Ectodermal cell (in vitro differentiated cells): Measurements from ENCODE around the gene TXLNB.
"Not testable (repeated sequence)": the region's sequence is repeated elsewhere in the genome, so short reads cannot be mapped to it uniquely, and the experiment has no call there.

Experiments
- H3K27ac ChIP-seq: 2 replicates; pipeline ENCODE4 v1.7.0; 2013; ENCODE audit warnings: mild to moderate bottlenecking, low read depth, low read length; ENCODE audit not compliant: insufficient read depth, poor library complexity, severe bottlenecking
- H3K27me3 ChIP-seq: 2 replicates; pipeline ENCODE4 v1.7.0; 2013; ENCODE audit warnings: mild to moderate bottlenecking, low read length; ENCODE audit not compliant: insufficient read depth, control insufficient read depth, poor library complexity, severe bottlenecking
- H3K36me3 ChIP-seq: one replicate; pipeline ENCODE4 v1.7.0; 2013; ENCODE audit warnings: low read length; ENCODE audit not compliant: control insufficient read depth, insufficient read depth
- H3K4me1 ChIP-seq: one replicate; pipeline ENCODE4 v1.7.0; 2013; ENCODE audit warnings: low read length; ENCODE audit not compliant: control insufficient read depth, insufficient read depth
- H3K4me3 ChIP-seq: 2 replicates; pipeline ENCODE4 v1.7.0; 2013; ENCODE audit warnings: low read depth, low read length, control low read depth; ENCODE audit not compliant: insufficient read depth
- H3K9me3 ChIP-seq: 2 replicates; pipeline ENCODE4 v1.7.0; 2013; ENCODE audit warnings: mild to moderate bottlenecking, low read length, moderate library complexity; ENCODE audit not compliant: control insufficient read depth
- WGBS, 2 experiments: methylation state at CpG; one replicate each; pipeline ENCODE4 v1.1.7; 2013; ENCODE audit warnings: missing lambda C conversion rate in 2 of 2; 5-methylcytosine and 5-hydroxymethylcytosine counted together

Gene TXLNB

DNA sequence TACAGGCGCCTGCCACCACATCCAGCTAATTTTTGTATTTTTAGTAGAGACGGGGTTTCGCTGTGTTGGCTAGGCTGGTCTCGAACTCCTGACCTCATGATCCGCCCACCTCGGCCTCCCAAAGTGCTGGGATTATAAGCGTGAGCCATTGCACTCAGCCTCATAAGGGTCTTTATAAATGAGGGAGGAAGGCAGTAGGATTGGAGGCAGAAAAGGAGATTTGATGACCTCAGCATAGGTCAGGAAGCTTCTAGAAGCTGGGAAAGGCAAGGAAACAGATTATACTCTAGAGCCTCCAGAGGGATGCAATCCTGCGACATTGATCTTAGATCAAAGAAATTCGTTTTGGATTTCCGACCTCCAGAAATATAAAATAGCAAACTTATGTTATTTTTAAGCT is 1.4 kb upstream of the TXLNB start:
- WGBS, 2 experiments: 88 to 92% methylated on average over 8 to 10 of the region's 10 CpGs
- not testable (repeated sequence) for H3K4me3 ChIP-seq, H3K27ac ChIP-seq, H3K36me3 ChIP-seq, H3K9me3 ChIP-seq, H3K27me3 ChIP-seq
- peaks cover 11% of the 10 kb centered on the region for H3K4me1 ChIP-seq

DNA sequence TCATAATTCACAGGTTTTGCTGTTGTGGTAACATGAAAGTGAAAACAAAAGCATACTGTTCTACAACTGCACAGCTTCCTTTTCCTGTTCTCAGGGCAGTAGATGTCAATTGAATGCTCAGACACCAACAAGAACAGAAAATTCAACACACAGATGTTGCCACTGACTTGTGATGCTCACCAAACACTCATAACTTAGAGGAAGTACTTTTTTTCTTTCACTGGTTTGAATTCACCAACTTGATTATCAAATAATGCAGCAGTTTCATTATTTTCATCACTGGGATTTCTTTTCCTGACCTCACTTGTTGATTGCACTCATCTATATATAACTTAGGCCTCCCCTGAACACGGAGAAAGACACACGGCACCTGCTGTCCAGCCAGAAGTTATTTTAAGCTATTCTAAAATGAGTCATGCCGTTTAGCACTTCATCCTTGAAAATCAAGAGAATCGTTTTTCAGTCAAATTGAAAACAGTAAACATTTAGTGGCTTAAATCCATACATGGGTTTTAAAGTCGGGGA is 949 bp downstream of the TXLNB start:
- no peak overlapping the region for H3K27ac ChIP-seq
- peaks cover 11% of the 10 kb centered on the region for H3K4me1 ChIP-seq
- no peaks in the 10 kb centered on the region for H3K36me3 ChIP-seq
- no peak overlapping the region for H3K4me3 ChIP-seq
- H3K27me3 ChIP-seq: no peaks in the 10 kb centered on the region
- no peaks in the 10 kb centered on the region for H3K9me3 ChIP-seq
- WGBS, 2 experiments: 89 to 92% methylated on average over 4 to 5 of the region's 5 CpGs

DNA sequence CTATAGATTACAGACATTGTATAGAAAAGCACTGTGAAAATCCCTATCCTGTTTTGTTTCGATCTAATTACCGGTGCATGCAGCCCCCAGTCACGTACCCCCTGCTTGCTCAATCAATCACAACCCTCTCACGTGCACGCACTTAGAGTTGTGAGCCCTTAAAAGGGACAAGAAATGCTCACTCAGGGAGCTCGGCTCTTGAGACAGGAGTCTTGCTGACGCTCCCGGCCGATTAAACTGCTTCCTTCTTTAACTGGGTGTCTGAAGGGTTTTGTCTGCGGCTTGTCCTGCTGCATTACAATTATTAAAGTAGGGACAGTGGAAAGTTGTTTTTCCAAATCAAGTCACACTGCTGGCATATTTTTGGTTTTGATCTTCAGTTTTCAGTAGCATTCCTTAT is 2.6 kb downstream of the TXLNB start:
- no peaks in the 10 kb centered on the region for H3K9me3 ChIP-seq
- H3K27me3 ChIP-seq: no peaks in the 10 kb centered on the region
- peaks cover 11% of the 10 kb centered on the region for H3K4me1 ChIP-seq
- H3K27ac ChIP-seq: no peak overlapping the region
- WGBS, 2 experiments: 95% methylated on average over 10 of the region's 10 CpGs
- H3K4me3 ChIP-seq: no peak overlapping the region
- no peaks in the 10 kb centered on the region for H3K36me3 ChIP-seq

DNA sequence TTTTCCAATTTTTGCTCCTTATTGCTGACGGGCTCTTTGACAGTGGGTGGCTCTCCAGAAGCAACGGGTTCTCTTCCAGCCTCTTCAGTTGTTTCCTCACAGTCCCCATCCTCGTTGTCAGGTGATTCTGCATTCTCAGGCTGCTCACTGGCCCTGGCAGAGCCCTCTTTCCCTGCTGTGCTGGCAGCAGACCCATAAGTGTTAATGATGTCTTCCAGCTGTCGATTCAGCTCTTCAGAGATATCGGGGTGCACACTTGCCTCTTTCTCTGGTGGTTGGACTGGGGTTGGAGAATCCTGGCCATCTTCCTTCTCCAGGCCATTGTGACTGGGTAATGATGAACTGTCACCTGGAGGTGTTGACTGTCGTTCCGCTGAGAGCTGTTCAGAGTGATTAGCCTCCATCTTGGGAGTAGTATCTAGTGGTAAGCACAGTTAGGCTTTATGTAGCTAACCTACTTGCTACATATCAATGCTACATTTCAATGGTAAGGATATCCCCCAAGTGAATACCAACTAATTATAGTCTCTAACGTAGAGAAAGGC is 3.2 kb downstream of the TXLNB start:
- no peak overlapping the region for H3K4me3 ChIP-seq
- no peaks in the 10 kb centered on the region for H3K27me3 ChIP-seq
- WGBS, 2 experiments: 88 to 94% methylated on average over 8 of the region's 8 CpGs
- H3K4me1 ChIP-seq: peaks cover 11% of the 10 kb centered on the region
- H3K36me3 ChIP-seq: no peaks in the 10 kb centered on the region
- H3K27ac ChIP-seq: no peak overlapping the region
- H3K9me3 ChIP-seq: no peaks in the 10 kb centered on the region

DNA sequence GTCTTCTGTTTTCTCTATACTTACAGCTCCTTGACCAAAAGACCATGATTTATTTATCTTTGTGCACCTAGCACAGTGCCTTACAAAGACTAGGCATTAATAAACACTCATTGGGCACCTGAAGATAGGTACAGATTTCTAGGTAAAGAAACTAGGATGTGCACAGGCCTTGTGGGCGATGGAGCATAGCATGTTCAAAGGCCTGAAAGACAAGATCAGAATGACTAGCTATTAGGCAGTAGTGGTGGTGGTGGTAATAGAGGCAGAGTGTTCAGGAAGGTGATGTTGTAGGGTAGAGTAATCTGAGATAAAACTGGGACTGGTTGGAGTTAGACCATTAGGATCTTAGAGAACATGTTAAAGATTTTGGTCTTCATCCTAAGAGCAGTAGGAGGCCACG is 3.9 kb downstream of the TXLNB start:
- Histone ChIP-seq H3K4me1 (peaks cover 11% of the 10 kb centered on the region), H3K27me3 (no peaks in the 10 kb centered on the region), H3K27ac (no peak overlapping the region), H3K36me3 (no peaks in the 10 kb centered on the region), H3K9me3 (no peaks in the 10 kb centered on the region), H3K4me3 (no peak overlapping the region)
- 97 to 98% methylated on average over 2 of the region's 2 CpGs for WGBS, 2 experiments

DNA sequence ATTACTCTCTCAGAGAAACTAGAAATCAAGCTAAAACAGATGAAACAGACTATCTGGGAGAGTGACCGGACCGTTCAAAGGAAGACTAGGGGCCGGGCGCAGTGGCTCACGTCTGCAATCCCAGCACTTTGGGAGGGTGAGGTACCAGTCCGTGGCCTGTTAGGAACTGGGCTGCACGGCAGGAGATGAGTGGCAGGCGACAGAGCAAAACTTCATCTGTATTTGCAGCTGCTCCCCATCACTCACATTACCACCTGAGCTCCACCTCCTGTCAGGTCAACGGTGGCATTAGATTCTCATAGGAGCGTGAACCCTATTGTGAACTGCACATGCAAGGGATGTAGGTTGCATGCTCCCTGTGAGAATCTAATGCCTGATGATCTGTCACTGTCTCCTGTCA is 5.4 kb downstream of the TXLNB start:
- not testable (repeated sequence) for H3K27me3 ChIP-seq

DNA sequence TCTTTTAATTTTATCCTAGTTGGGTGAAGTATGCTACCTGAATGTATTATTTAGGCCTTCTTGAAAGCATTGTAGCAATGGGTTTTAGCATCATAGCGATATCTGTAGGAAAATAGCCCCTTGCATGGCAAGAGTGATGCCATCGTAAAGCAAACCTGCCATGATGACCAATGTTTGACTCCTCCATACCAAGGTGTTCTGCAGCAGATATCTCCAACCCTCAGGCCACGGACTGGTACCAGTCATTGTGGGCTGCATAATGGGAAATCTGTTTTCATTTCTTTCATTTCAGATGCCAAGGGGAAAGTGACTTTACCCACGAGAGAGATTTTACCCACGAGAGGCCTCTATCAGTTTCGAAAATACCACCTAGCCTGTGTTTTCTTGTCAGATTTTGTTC is 6.2 kb downstream of the TXLNB start:
- Histone ChIP-seq H3K36me3 (no peaks in the 10 kb centered on the region), H3K4me1 (no peaks in the 10 kb centered on the region), H3K27me3 (no peaks in the 10 kb centered on the region), H3K4me3 (no peak overlapping the region), H3K9me3 (no peaks in the 10 kb centered on the region), H3K27ac (no peak overlapping the region)
- 90 to 96% methylated on average over 5 to 6 of the region's 6 CpGs for WGBS, 2 experiments

More for the DNA sequence above, 5.4 kb downstream of the TXLNB start:
- H3K27ac ChIP-seq, H3K4me1 ChIP-seq, H3K36me3 ChIP-seq, H3K4me3 ChIP-seq, H3K9me3 ChIP-seq: not testable (repeated sequence)
- 87 to 88% methylated on average over 10 of the region's 10 CpGs for WGBS, 2 experiments

DNA sequence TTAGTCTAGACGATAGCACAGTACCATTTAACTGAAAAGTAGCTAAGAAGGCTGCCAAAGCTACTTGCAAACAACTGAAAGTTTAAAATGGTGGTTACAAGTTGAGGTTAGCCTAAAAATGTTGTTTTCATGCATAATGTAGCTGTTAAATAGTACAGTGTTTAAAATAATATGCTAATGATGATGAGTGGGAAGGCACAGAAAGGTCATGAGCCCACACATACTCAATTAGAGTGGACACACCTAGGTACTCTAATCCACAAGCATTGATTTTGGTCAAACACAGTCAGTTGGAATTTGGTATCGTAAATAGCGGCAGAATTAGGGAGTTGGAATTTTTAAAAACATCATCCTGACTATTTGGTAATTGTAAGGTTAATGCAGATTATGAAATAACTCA is 7.0 kb downstream of the TXLNB start:
- Histone ChIP-seq H3K27me3 (no peaks in the 10 kb centered on the region), H3K4me3 (no peak overlapping the region), H3K27ac (no peak overlapping the region), H3K36me3 (no peaks in the 10 kb centered on the region), H3K9me3 (no peaks in the 10 kb centered on the region), H3K4me1 (no peaks in the 10 kb centered on the region)
- 100% methylated on average over 1 to 3 of the region's 3 CpGs for WGBS, 2 experiments

DNA sequence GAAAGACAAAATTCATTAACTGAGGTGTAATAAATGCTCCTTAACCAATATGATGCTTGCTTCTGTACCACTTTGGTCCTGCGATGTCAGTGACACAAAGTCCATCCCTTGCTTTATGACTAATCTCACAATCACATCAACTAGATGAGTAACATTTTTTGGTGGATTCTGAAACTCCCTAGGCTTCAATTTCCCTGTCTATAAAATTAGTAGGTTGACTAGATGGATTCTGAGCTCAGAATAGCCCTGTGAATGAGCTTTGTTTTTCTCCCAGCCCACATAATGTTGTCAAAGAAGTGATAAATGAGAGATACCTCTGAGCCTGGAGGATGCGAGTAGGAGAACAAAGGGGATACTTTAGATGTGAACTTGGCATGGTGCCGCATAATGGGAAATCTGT is 9.1 kb downstream of the TXLNB start:
- Histone ChIP-seq H3K4me3 (no peak overlapping the region), H3K4me1 (no peaks in the 10 kb centered on the region), H3K9me3 (no peaks in the 10 kb centered on the region), H3K36me3 (no peaks in the 10 kb centered on the region), H3K27ac (no peak overlapping the region), H3K27me3 (no peaks in the 10 kb centered on the region)
- WGBS, 2 experiments: 89 to 90% methylated on average over 3 of the region's 3 CpGs

DNA sequence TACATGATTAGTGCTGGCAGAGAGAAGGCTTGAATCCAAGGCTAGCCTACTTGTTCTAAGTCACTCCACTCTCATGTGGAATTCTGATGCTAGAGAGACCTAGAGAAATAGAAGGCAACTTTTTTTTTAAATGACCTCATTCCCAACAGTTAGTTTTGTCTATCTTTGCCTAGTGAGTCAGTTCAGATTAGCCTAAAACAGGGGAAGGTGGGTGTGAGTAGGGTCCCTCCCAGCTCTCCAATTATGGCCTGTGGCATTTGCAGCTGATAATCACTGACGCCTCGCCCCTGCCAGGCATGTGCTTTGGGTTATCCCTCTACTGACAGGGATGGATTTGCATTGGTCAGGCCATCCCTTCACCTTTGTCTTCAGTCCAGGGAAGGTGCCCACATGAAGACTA is 13.6 kb downstream of the TXLNB start:
- no peaks in the 10 kb centered on the region for H3K4me1 ChIP-seq
- H3K9me3 ChIP-seq: no peaks in the 10 kb centered on the region
- H3K36me3 ChIP-seq: no peaks in the 10 kb centered on the region
- H3K27ac ChIP-seq: no peak overlapping the region
- no peaks in the 10 kb centered on the region for H3K27me3 ChIP-seq
- H3K4me3 ChIP-seq: no peak overlapping the region
- 95 to 97% methylated on average over 2 of the region's 2 CpGs for WGBS, 2 experiments

DNA sequence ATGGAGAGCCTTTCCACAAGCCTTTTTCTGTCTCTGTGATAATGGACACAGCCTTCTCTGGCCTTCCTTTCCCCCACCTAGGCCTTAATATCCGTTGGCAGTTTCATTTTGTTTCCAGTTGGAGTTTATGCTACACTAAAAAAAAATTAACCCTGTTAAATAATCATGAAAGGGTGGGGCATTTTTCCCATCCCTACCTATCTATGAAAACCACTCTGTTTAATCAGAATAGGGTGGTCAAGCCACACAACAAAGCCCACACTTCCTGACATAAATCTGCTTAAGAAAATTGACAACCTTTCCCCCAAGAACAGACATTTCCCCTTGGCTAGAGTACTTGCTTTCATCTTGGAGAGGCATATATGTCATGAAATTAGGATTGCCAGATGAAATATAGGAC is 14.2 kb downstream of the TXLNB start:
- Histone ChIP-seq H3K4me1 (no peaks in the 10 kb centered on the region), H3K27ac (no peak overlapping the region), H3K36me3 (no peaks in the 10 kb centered on the region), H3K4me3 (no peak overlapping the region), H3K27me3 (no peaks in the 10 kb centered on the region), H3K9me3 (no peaks in the 10 kb centered on the region)
- 75 to 100% methylated on average over 1 of the region's 1 CpG for WGBS, 2 experiments
